Measurements from ENCODE around the gene SOX21.
"Not testable (repeated sequence)": the region's sequence is repeated elsewhere in the genome, so short reads cannot be mapped to it uniquely, and the experiment has no call there.

The SOX21 gene

GRCh38 chr13:94712287-94712811, at the start of gene SOX21:
Gene SOX21, minus strand, starts transcription at chr13:94712545. Its CDS starts 496 bp downstream, at chr13:94712049.
- peak; percentile 20 for DNase-seq

- no peak for DNase-seq
Measured at GRCh38 chr13:94761407-94761806, 49.1 kb upstream of the SOX21 start.

- DNase-seq, result no peak
Measured at GRCh38 chr13:94759120-94759728, 46.9 kb upstream of the SOX21 start.

GRCh38 chr13:94758436-94758960, 46.2 kb upstream of the SOX21 start:
- no peak for DNase-seq

GRCh38 chr13:94753327-94753726, 41.0 kb upstream of the SOX21 start:
- DNase-seq, result no peak

GRCh38 chr13:94749162-94749561, 36.8 kb upstream of the SOX21 start:
- DNase-seq, result no peak

GRCh38 chr13:94739235-94739634, 26.9 kb upstream of the SOX21 start:
- DNase-seq, result no peak

GRCh38 chr13:94731028-94731427, 18.7 kb upstream of the SOX21 start:
- no peak for DNase-seq

- not testable (repeated sequence) for DNase-seq
Measured at GRCh38 chr13:94729941-94730340, 17.6 kb upstream of the SOX21 start.

- no peak for DNase-seq
Measured at GRCh38 chr13:94726425-94726824, 14.1 kb upstream of the SOX21 start.

- no peak for DNase-seq
Measured at GRCh38 chr13:94722609-94723345, 10.4 kb upstream of the SOX21 start.

- not testable (repeated sequence) for DNase-seq
Measured at GRCh38 chr13:94718697-94719096, 6.4 kb upstream of the SOX21 start.

GRCh38 chr13:94717916-94718315, 5.6 kb upstream of the SOX21 start:
- no peak for DNase-seq

GRCh38 chr13:94716016-94716415, 3.7 kb upstream of the SOX21 start:
- DNase-seq, result no peak

GRCh38 chr13:94713561-94714182, 1.3 kb upstream of the SOX21 start:
- no peak for DNase-seq

- DNase-seq, result no peak
Measured at GRCh38 chr13:94712812-94713560, 641 bp upstream of the SOX21 start.

GRCh38 chr13:94711561-94712286, 621 bp downstream of the SOX21 start:
- no peak for DNase-seq

- peak; percentile 87 for DNase-seq
Measured at GRCh38 chr13:94710881-94711560, 1.3 kb downstream of the SOX21 start.

GRCh38 chr13:94710065-94710781, 2.1 kb downstream of the SOX21 start:
- peak; percentile 56 for DNase-seq

- no peak for DNase-seq
Measured at GRCh38 chr13:94709001-94709834, 3.1 kb downstream of the SOX21 start.

All from SHP77 treated with DMSO at 0.1 percent for 48 hours (cell line).